Neural cell (in vitro differentiated cells): ENCODE data around the gene COL16A1. TPM values are rescaled to one million over a fixed set of nuclear protein-coding genes. Genes with fewer than 3 reads are reported as not detected.

Experiments
- H2AFZ ChIP-seq: fragments of 200-600, 300-800 bp; sonication (generic), shearing (Covaris generic); 2 replicates; pipeline ENCODE4 v1.6.0; 2014; ENCODE audit warnings: low read depth, mild to moderate bottlenecking, antibody characterized with exemption, low read length, moderate library complexity
- H3F3A ChIP-seq: fragments of 200-600 bp; shearing (Covaris generic); 2 replicates; pipeline ENCODE4 v1.6.1; 2016; ENCODE audit warnings: mild to moderate bottlenecking, moderate library complexity, mixed read lengths, antibody characterized with exemption, low read length; ENCODE audit not compliant: insufficient read depth, poor library complexity, severe bottlenecking
- H3K27ac ChIP-seq: fragments of 200-600, 300-800 bp; sonication (generic), shearing (Covaris generic); 2 replicates; pipeline ENCODE4 v1.5.1; 2014; ENCODE audit warnings: mild to moderate bottlenecking, low read length, moderate library complexity
- H3K27me3 ChIP-seq: fragments of 300-800, 200-600 bp; sonication (generic), shearing (Covaris generic); 2 replicates; pipeline ENCODE4 v1.6.0; 2014; ENCODE audit warnings: mild to moderate bottlenecking, low read depth, low read length, moderate library complexity; ENCODE audit not compliant: insufficient read depth
- H3K36me3 ChIP-seq: fragments of 300-800, 200-600 bp; sonication (generic), shearing (Covaris generic); 2 replicates; pipeline ENCODE4 v1.5.1; 2014; ENCODE audit warnings: mild to moderate bottlenecking, antibody characterized with exemption, low read length, moderate library complexity; ENCODE audit not compliant: insufficient read depth
- H3K4me2 ChIP-seq: fragments of 300-800, 200-600 bp; sonication (generic), shearing (Covaris generic); 2 replicates; pipeline ENCODE4 v1.6.0; 2014; ENCODE audit warnings: mild to moderate bottlenecking, low read length
- H3K4me3 ChIP-seq: fragments of 300-800, 200-600 bp; sonication (generic), shearing (Covaris generic); 2 replicates; pipeline ENCODE4 v1.5.1; 2014; ENCODE audit warnings: mild to moderate bottlenecking, low read length, moderate library complexity
- H3K79me2 ChIP-seq: fragments of 200-600 bp; shearing (Covaris generic); replicated peaks from 2 replicates; pipeline ENCODE4 v1.6.0; 2014; ENCODE audit warnings: mild to moderate bottlenecking, low read length, moderate library complexity; ENCODE audit not compliant: insufficient read depth
- H3K9ac ChIP-seq: fragments of 300-800, 200-600 bp; sonication (generic), shearing (Covaris generic); 2 replicates; pipeline ENCODE4 v1.6.1; 2016; ENCODE audit warnings: mild to moderate bottlenecking, low read length, mixed read lengths
- H3K9me2 ChIP-seq: fragments of 200-600 bp; shearing (Covaris generic); 2 replicates; pipeline ENCODE4 v1.6.1; 2016; ENCODE audit warnings: mild to moderate bottlenecking, low read length, mixed read lengths; ENCODE audit not compliant: insufficient read depth
- H3K9me3 ChIP-seq: fragments of 200-600, 300-800 bp; sonication (generic), shearing (Covaris generic); 2 replicates; pipeline ENCODE4 v1.6.1; 2016; ENCODE audit warnings: mild to moderate bottlenecking, mixed run types, low read length, moderate library complexity, mixed read lengths
- H4K20me1 ChIP-seq: fragments of 200-600 bp; shearing (Covaris generic); 2 replicates; pipeline ENCODE4 v1.6.1; 2016; ENCODE audit warnings: mild to moderate bottlenecking, mixed run types; ENCODE audit not compliant: insufficient read depth
- EP300 ChIP-seq: fragments of 450-650 bp; conservative IDR thresholded peaks from 2 replicates; pipeline ENCODE4 v1.6.1; 2014; ENCODE audit warnings: antibody characterized with exemption, mild to moderate bottlenecking, moderate library complexity; ENCODE audit not compliant: poor library complexity, severe bottlenecking
- EZH2 ChIP-seq: fragments of 200-600, 300-800 bp; shearing (Covaris generic), sonication (generic); IDR thresholded peaks from 2 replicates; pipeline ENCODE4 v1.6.1; 2014; ENCODE audit warnings: antibody characterized with exemption, low read length, borderline replicate concordance, mild to moderate bottlenecking; ENCODE audit not compliant: insufficient read depth, poor library complexity, severe bottlenecking
- MXI1 ChIP-seq: fragments of 450-650 bp; conservative IDR thresholded peaks from 2 replicates; pipeline ENCODE4 v1.6.1; 2014; ENCODE audit warnings: antibody characterized with exemption, mild to moderate bottlenecking; ENCODE audit not compliant: poor library complexity, severe bottlenecking
- POLR2AphosphoS5 ChIP-seq: IDR thresholded peaks from 2 replicates; pipeline ENCODE4 v1.6.1; 2012
- RAD21 ChIP-seq: fragments of 450-650 bp; conservative IDR thresholded peaks from 2 replicates; pipeline ENCODE4 v1.6.1; 2014; ENCODE audit warnings: antibody characterized with exemption, mild to moderate bottlenecking, moderate library complexity
- SMC3 ChIP-seq: fragments of 450-650 bp; conservative IDR thresholded peaks from 2 replicates; pipeline ENCODE4 v1.6.1; 2014; ENCODE audit warnings: antibody characterized with exemption, mild to moderate bottlenecking, moderate library complexity; ENCODE audit not compliant: poor library complexity
- TAF1 ChIP-seq: IDR thresholded peaks from 2 replicates; pipeline ENCODE4 v1.6.1; 2012; ENCODE audit warnings: low read depth
- polyA plus RNA-seq: library from polyadenylated mRNA; depleted of rRNA; stranded (reverse); fragments of >200 nt; gene quantifications from 2 replicates; pipeline ENCODE4 v1.2.3, GENCODE V29; 2014
- TF ChIP-seq, protein P1 (sequence below): fragments of 450-650 bp; IDR thresholded peaks from 2 replicates; pipeline ENCODE4 v1.5.1; 2014; ENCODE audit warnings: antibody characterized with exemption, mild to moderate bottlenecking, moderate library complexity; ENCODE audit not compliant: poor library complexity, severe bottlenecking
- TF ChIP-seq, protein P2 (sequence below): IDR thresholded peaks from 2 replicates; pipeline ENCODE4 v1.6.1; 2012; ENCODE audit warnings: borderline replicate concordance

The COL16A1 gene
- polyA plus RNA-seq, 1 donor from 2014 or later, result 3.4 TPM

- Histone ChIP-seq H3F3A (no peaks in the 10 kb centered on the region), H3K4me2 (no peak overlapping the region), H3K27me3 (no peaks in the 10 kb centered on the region), H3K36me3 (no peaks in the 10 kb centered on the region), H2AFZ (no peak overlapping the region), H3K9ac (peak overlapping the region; percentile 24), H3K9me3 (no peaks in the 10 kb centered on the region), H3K4me3 (no peak overlapping the region), H3K27ac (peak overlapping the region; percentile 37), H3K79me2 (no peaks in the 10 kb centered on the region), H4K20me1 (no peaks in the 10 kb centered on the region), H3K9me2 (no peaks in the 10 kb centered on the region)
- TF ChIP-seq EZH2 (no peak), TAF1 (no peak), POLR2AphosphoS5 (no peak), RAD21 (no peak), MXI1 (no peak), SMC3 (no peak), EP300 (no peak)
- TF ChIP-seq, protein P1, sequence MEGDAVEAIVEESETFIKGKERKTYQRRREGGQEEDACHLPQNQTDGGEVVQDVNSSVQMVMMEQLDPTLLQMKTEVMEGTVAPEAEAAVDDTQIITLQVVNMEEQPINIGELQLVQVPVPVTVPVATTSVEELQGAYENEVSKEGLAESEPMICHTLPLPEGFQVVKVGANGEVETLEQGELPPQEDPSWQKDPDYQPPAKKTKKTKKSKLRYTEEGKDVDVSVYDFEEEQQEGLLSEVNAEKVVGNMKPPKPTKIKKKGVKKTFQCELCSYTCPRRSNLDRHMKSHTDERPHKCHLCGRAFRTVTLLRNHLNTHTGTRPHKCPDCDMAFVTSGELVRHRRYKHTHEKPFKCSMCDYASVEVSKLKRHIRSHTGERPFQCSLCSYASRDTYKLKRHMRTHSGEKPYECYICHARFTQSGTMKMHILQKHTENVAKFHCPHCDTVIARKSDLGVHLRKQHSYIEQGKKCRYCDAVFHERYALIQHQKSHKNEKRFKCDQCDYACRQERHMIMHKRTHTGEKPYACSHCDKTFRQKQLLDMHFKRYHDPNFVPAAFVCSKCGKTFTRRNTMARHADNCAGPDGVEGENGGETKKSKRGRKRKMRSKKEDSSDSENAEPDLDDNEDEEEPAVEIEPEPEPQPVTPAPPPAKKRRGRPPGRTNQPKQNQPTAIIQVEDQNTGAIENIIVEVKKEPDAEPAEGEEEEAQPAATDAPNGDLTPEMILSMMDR, result no peak
- TF ChIP-seq, protein P2, sequence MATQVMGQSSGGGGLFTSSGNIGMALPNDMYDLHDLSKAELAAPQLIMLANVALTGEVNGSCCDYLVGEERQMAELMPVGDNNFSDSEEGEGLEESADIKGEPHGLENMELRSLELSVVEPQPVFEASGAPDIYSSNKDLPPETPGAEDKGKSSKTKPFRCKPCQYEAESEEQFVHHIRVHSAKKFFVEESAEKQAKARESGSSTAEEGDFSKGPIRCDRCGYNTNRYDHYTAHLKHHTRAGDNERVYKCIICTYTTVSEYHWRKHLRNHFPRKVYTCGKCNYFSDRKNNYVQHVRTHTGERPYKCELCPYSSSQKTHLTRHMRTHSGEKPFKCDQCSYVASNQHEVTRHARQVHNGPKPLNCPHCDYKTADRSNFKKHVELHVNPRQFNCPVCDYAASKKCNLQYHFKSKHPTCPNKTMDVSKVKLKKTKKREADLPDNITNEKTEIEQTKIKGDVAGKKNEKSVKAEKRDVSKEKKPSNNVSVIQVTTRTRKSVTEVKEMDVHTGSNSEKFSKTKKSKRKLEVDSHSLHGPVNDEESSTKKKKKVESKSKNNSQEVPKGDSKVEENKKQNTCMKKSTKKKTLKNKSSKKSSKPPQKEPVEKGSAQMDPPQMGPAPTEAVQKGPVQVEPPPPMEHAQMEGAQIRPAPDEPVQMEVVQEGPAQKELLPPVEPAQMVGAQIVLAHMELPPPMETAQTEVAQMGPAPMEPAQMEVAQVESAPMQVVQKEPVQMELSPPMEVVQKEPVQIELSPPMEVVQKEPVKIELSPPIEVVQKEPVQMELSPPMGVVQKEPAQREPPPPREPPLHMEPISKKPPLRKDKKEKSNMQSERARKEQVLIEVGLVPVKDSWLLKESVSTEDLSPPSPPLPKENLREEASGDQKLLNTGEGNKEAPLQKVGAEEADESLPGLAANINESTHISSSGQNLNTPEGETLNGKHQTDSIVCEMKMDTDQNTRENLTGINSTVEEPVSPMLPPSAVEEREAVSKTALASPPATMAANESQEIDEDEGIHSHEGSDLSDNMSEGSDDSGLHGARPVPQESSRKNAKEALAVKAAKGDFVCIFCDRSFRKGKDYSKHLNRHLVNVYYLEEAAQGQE, result no peak
Observed at GRCh38 chr1:31750858-31751510, 47.2 kb upstream of the COL16A1 start.

- TF ChIP-seq, protein P1, result no peak
- TF ChIP-seq, protein P2, result no peak
- TF ChIP-seq TAF1 (no peak), SMC3 (no peak), EZH2 (no peak), RAD21 (no peak), EP300 (no peak), POLR2AphosphoS5 (no peak), MXI1 (no peak)
Observed at GRCh38 chr1:31749785-31750735, 46.2 kb upstream of the COL16A1 start.

More at GRCh38 chr1:31749785-31750735, 46.2 kb upstream of the COL16A1 start:
- no peaks in the 10 kb centered on the region for H3K9me3 ChIP-seq
- no peak overlapping the region for H3K4me3 ChIP-seq
- no peaks in the 10 kb centered on the region for H3K36me3 ChIP-seq
- H3F3A ChIP-seq, result no peaks in the 10 kb centered on the region
- H3K79me2 ChIP-seq, result no peaks in the 10 kb centered on the region
- peak overlapping the region; percentile 24 for H3K9ac ChIP-seq
- no peak overlapping the region for H3K4me2 ChIP-seq
- no peaks in the 10 kb centered on the region for H3K27me3 ChIP-seq
- H4K20me1 ChIP-seq, result no peaks in the 10 kb centered on the region
- H2AFZ ChIP-seq, result no peak overlapping the region
- H3K9me2 ChIP-seq, result no peaks in the 10 kb centered on the region
- peak overlapping the region; percentile 37 for H3K27ac ChIP-seq
